ENCODE measurements around the gene PRKD2. TPM values are rescaled to one million over a fixed set of nuclear protein-coding genes. Genes with fewer than 3 reads are reported as not detected.

The PRKD2 gene
- total and polyA plus RNA-seq, 2 experiments from 2014 or later, result 11.9 to 14.2 TPM

- peak; percentile 92 for DNase-seq
- H3K9ac ChIP-seq, result peak overlapping the region; percentile 39; the same call in 1 of the 2 replicates
- H2AFZ ChIP-seq, result no peak overlapping the region
- H3F3A ChIP-seq (ENCODE audit: insufficient read depth), result peaks cover 10% of the 10 kb centered on the region; the same call in 1 of the 2 replicates
- peak overlapping the region; percentile 51 for H3K27ac ChIP-seq
- H3K36me3 ChIP-seq (ENCODE audit: low read depth), result peaks cover 5% of the 10 kb centered on the region; the same call in 1 of the 2 replicates
- no peak overlapping the region for H3K4me2 ChIP-seq (ENCODE audit: unreplicated experiment)
- H3K4me3 ChIP-seq, result no peak overlapping the region
- no peaks in the 10 kb centered on the region for H3K9me2 ChIP-seq (ENCODE audit: insufficient read depth)
- H3K79me2 ChIP-seq (ENCODE audit: insufficient read depth), result peaks cover 49% of the 10 kb centered on the region
- no peaks in the 10 kb centered on the region for H3K27me3 ChIP-seq (replicated peaks; ENCODE audit: insufficient read depth)
- TF ChIP-seq EZH2phosphoT487 (IDR thresholded peaks at IDR 0.05; ENCODE audit: insufficient read depth, low read depth) (no peak), EZH2 (IDR thresholded peaks at IDR 0.05; ENCODE audit: insufficient read depth, poor library complexity, severe bottlenecking) (no peak)
- peaks cover 10% of the 10 kb centered on the region for H3K4me1 ChIP-seq (ENCODE audit: insufficient read depth)
- WGBS, 2 experiments (ENCODE audit: low coverage in 1 of 2, low lambda C conversion rate in 2 of 2, missing lambda C conversion rate in 2 of 2), result 61 to 64% methylated on average over 14 of the region's 14 CpGs
- H4K20me1 ChIP-seq (ENCODE audit: insufficient read depth), result no peaks in the 10 kb centered on the region; the same call in 1 of the 2 replicates
- no peaks in the 10 kb centered on the region for H3K9me3 ChIP-seq (ENCODE audit: low read depth)
- in situ Hi-C loops (cut with MboI), result no loop called here
Observed at GRCh38 chr19:46731007-46731501, 14.1 kb upstream of the PRKD2 start.

GRCh38 chr19:46730595-46730994 is 13.7 kb upstream of the PRKD2 start:
- DNase-seq, result no peak
- WGBS, 2 experiments (ENCODE audit: low coverage in 1 of 2, low lambda C conversion rate in 2 of 2, missing lambda C conversion rate in 2 of 2), result 89 to 92% methylated on average over 14 of the region's 14 CpGs
- Histone ChIP-seq H3K9ac (peak overlapping the region; percentile 39; the same call in 1 of the 2 replicates), H2AFZ (no peak overlapping the region), H3K79me2 (ENCODE audit: insufficient read depth) (peaks cover 45% of the 10 kb centered on the region), H3K4me3 (no peak overlapping the region), H3F3A (ENCODE audit: insufficient read depth) (peaks cover 10% of the 10 kb centered on the region; the same call in 1 of the 2 replicates), H3K4me1 (ENCODE audit: insufficient read depth) (peaks cover 10% of the 10 kb centered on the region), H3K4me2 (ENCODE audit: unreplicated experiment) (no peak overlapping the region), H3K9me2 (ENCODE audit: insufficient read depth) (no peaks in the 10 kb centered on the region), H3K27me3 (replicated peaks; ENCODE audit: insufficient read depth) (no peaks in the 10 kb centered on the region), H3K9me3 (ENCODE audit: low read depth) (no peaks in the 10 kb centered on the region), H3K36me3 (ENCODE audit: low read depth) (peaks cover 5% of the 10 kb centered on the region; the same call in 1 of the 2 replicates), H4K20me1 (ENCODE audit: insufficient read depth) (no peaks in the 10 kb centered on the region; the same call in 1 of the 2 replicates), H3K27ac (peak overlapping the region; percentile 51)
- no peak for TF ChIP-seq EZH2phosphoT487 (IDR thresholded peaks at IDR 0.05; ENCODE audit: insufficient read depth, low read depth)
- TF ChIP-seq EZH2 (IDR thresholded peaks at IDR 0.05; ENCODE audit: insufficient read depth, poor library complexity, severe bottlenecking), result no peak
- in situ Hi-C loops (cut with MboI), result no loop called here

- no peak for TF ChIP-seq EZH2phosphoT487 (IDR thresholded peaks at IDR 0.05; ENCODE audit: insufficient read depth, low read depth)
- no peak for TF ChIP-seq EZH2 (IDR thresholded peaks at IDR 0.05; ENCODE audit: insufficient read depth, poor library complexity, severe bottlenecking)
- Histone ChIP-seq H3K9ac (no peak overlapping the region), H3K9me2 (ENCODE audit: insufficient read depth) (no peaks in the 10 kb centered on the region), H3F3A (ENCODE audit: insufficient read depth) (peaks cover 10% of the 10 kb centered on the region; the same call in 1 of the 2 replicates), H3K9me3 (ENCODE audit: low read depth) (no peaks in the 10 kb centered on the region), H3K27ac (peak overlapping the region; percentile 51; the same call in 1 of the 2 replicates), H3K27me3 (replicated peaks; ENCODE audit: insufficient read depth) (no peaks in the 10 kb centered on the region), H3K4me2 (ENCODE audit: unreplicated experiment) (no peak overlapping the region), H3K4me3 (no peak overlapping the region), H3K79me2 (ENCODE audit: insufficient read depth) (peaks cover 41% of the 10 kb centered on the region), H4K20me1 (ENCODE audit: insufficient read depth) (no peaks in the 10 kb centered on the region; the same call in 1 of the 2 replicates), H2AFZ (no peak overlapping the region), H3K36me3 (ENCODE audit: low read depth) (peaks cover 5% of the 10 kb centered on the region; the same call in 1 of the 2 replicates), H3K4me1 (ENCODE audit: insufficient read depth) (peaks cover 10% of the 10 kb centered on the region)
- no peak for DNase-seq
- WGBS, 2 experiments (ENCODE audit: low coverage in 1 of 2, low lambda C conversion rate in 2 of 2, missing lambda C conversion rate in 2 of 2), result 96 to 100% methylated on average over 9 of the region's 9 CpGs
- in situ Hi-C loops (cut with MboI), result no loop called here
Observed at GRCh38 chr19:46730187-46730586, 13.3 kb upstream of the PRKD2 start.

- Histone ChIP-seq H3K4me1 (ENCODE audit: insufficient read depth) (peaks cover 10% of the 10 kb centered on the region), H3K4me2 (ENCODE audit: unreplicated experiment) (no peak overlapping the region), H3K4me3 (no peak overlapping the region), H3K9ac (no peak overlapping the region), H3K36me3 (ENCODE audit: low read depth) (peaks cover 5% of the 10 kb centered on the region; the same call in 1 of the 2 replicates), H3K79me2 (ENCODE audit: insufficient read depth) (peaks cover 36% of the 10 kb centered on the region), H3K9me2 (ENCODE audit: insufficient read depth) (no peaks in the 10 kb centered on the region), H3F3A (ENCODE audit: insufficient read depth) (peaks cover 10% of the 10 kb centered on the region; the same call in 1 of the 2 replicates), H4K20me1 (ENCODE audit: insufficient read depth) (no peaks in the 10 kb centered on the region; the same call in 1 of the 2 replicates), H2AFZ (no peak overlapping the region), H3K9me3 (ENCODE audit: low read depth) (no peaks in the 10 kb centered on the region), H3K27me3 (replicated peaks; ENCODE audit: insufficient read depth) (no peaks in the 10 kb centered on the region), H3K27ac (no peak overlapping the region)
- in situ Hi-C loops (cut with MboI), result no loop called here
- TF ChIP-seq EZH2phosphoT487 (IDR thresholded peaks at IDR 0.05; ENCODE audit: insufficient read depth, low read depth) (no peak), EZH2 (IDR thresholded peaks at IDR 0.05; ENCODE audit: insufficient read depth, poor library complexity, severe bottlenecking) (no peak)
- WGBS, 2 experiments (ENCODE audit: low coverage in 1 of 2, low lambda C conversion rate in 2 of 2, missing lambda C conversion rate in 2 of 2), result 93 to 94% methylated on average over 7 of the region's 7 CpGs
- DNase-seq, result no peak
Observed at GRCh38 chr19:46729696-46730095, 12.8 kb upstream of the PRKD2 start.

Measured in GM23248 (cell line).